Fibroblast of peridontal ligament (primary cell): Measurements from ENCODE around the gene ZMYND10.
A peak's percentile ranks its signal among the peaks of the same experiment; 100 is the strongest.

Source experiments
- DNase-seq: peaks from one replicate; pipeline ENCODE4 v3.0.0-alpha.2; 2010; ENCODE audit errors: extremely low read depth

ZMYND10 gene

GRCh38 chr3:50347187-50347813 lies 1.8 kb upstream of the ZMYND10 start:
- DNase-seq = peak; percentile 73

- no peak for DNase-seq
These were observed 524 bp downstream of the ZMYND10 start for GRCh38 chr3:50345008-50345407.

GRCh38 chr3:50342813-50343633 lies 2.5 kb downstream of the ZMYND10 start:
- no peak for DNase-seq

DNA sequence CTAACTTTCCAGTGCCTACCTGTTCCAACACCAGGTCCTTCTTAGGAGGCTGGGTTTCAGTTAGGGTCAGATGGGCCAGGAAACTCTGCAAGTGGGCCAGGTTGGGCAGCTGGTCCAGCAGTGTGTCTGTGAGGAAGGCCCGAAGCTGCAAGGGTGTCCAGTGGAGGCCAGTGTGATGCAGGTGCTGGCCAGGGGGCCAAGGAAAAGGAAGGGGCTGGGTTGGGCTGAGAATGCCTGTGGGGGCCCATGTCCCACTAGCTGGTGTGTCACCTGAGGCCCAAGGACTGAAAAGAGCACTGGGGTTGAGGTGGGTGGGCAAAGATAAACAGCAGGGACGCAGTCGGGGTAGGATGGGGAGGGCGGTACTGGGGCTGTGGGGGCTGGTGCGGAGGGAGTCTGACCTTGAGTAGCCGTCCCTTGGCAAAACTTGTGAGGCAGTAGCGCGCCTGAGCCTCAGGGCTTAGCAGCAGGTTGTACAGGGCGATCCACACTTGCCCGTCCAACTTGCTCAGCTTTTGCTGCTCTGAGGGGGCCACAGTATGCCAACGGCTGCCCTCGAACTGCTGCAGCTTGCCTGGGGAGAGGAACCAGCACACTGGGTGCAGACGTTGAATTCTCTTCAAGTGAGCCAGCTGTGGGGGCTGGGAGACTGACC lies 3.4 kb downstream of the ZMYND10 start:
- no peak for DNase-seq

DNA sequence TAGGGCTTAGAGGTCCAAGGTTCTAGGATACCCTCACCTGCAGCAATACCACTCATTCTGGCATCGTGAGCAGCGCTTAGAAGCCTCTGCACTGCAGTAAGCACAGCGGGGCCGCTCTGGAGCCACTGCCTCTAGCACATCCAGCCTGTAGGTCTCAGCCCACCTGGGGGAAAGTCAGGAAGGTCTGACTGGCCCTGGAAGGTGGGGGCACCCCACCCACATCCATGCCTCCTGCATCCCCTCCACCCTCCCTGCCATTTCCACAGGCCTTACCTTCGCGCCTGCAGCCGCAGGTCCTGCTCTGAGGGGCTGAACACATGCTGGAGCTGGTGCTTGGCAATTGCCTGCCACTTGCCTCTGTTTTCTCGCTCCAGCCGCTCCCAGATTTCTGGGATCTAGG lies 4.0 kb downstream of the ZMYND10 start:
- no peak for DNase-seq

DNA sequence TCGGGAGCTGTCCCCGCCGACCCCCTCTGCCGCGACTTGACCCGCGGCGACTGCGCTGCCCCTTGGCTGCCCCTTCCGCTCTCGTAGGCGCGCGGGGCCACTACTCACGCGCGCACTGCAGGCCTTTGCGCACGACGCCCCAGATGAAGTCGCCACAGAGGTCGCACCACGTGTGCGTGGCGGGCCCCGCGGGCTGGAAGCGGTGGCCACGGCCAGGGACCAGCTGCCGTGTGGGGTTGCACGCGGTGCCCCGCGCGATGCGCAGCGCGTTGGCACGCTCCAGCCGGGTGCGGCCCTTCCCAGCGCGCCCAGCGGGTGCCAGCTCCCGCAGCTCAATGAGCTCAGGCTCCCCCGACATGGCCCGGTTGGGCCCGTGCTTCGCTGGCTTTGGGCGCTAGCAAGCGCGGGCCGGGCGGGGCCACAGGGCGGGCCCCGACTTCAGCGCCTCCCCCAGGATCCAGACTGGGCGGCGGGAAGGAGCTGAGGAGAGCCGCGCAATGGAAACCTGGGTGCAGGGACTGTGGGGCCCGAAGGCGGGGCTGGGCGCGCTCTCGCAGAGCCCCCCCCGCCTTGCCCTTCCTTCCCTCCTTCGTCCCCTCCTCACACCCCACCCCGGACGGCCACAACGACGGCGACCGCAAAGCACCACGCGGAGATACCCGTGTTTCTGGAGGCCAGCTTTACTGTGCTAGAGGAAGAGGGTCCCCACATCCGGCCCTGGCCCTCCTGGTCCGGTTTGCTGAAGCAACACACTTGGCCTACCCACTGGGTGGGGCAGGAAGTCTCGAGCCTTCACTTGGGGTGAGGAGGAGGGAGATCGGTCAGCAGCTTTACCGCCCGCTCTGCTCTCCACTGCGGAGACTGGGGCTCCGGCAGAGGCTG lies 4.8 kb downstream of the ZMYND10 start, which contains the start of gene RASSF1:
TSS of gene RASSF1 (minus strand) at position 389 of the 882 bp plus-strand sequence. CDS start at position 358, 31 bp downstream.
- DNase-seq = peak; percentile 37

- no peak for DNase-seq
These were observed 5.4 kb downstream of the ZMYND10 start for GRCh38 chr3:50340147-50340447.

GRCh38 chr3:50339485-50340146 lies 5.9 kb downstream of the ZMYND10 start:
- peak; percentile 36 for DNase-seq

DNA sequence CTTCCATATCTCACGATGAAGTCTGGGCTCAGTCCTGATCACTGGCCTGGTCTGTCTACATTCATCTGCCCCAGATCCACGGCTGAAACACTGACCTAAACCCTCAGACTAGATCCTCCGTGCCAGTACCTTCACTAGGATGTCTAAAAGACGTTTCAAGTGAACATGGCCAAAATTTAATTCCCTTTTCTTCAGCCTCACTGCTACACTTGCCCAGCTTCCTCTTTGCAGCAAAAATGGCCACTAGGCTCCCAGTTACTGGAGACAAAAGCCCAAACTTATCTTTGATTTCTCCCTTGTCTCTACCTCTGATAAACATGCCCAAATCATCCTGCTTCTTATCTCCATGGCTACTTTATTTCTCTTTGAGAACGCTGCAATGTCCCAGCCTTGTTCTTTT lies 6.6 kb downstream of the ZMYND10 start:
- DNase-seq = no peak

- peak; percentile 99 for DNase-seq
These were observed 8.2 kb downstream of the ZMYND10 start for GRCh38 chr3:50337175-50337861.

GRCh38 chr3:50336452-50337174 lies 8.9 kb downstream of the ZMYND10 start:
- peak; percentile 30 for DNase-seq

GRCh38 chr3:50334339-50335075 lies 11.0 kb downstream of the ZMYND10 start:
- no peak for DNase-seq

DNA sequence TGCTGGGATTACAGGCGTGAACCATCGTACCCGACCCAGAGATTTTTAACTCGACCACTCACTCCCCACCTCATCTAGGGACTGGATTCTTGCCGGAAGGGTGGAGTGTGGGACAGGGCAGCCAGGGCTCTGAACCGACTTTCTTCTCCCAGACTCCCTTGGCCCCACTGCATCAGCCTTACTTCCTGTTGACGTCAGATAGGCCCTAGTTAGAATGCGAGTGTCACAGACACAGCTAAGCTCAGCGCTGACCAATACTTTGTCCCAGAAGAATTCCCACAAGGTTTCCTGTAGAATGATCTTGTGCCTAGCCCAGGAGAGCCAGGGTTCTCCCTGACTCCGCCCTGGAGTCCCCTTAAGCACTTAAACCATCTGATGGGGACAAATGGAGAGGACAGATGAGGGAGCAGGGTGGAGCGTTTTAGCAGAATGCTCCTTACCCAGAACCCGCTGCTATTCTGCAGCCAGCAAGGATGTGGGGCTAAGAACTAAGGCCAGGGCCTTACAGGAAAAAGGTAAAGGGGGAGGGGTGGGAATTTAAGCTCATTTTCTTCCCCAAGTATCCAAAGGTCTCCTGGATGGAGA lies 11.7 kb downstream of the ZMYND10 start:
- DNase-seq = peak; percentile 51

DNA sequence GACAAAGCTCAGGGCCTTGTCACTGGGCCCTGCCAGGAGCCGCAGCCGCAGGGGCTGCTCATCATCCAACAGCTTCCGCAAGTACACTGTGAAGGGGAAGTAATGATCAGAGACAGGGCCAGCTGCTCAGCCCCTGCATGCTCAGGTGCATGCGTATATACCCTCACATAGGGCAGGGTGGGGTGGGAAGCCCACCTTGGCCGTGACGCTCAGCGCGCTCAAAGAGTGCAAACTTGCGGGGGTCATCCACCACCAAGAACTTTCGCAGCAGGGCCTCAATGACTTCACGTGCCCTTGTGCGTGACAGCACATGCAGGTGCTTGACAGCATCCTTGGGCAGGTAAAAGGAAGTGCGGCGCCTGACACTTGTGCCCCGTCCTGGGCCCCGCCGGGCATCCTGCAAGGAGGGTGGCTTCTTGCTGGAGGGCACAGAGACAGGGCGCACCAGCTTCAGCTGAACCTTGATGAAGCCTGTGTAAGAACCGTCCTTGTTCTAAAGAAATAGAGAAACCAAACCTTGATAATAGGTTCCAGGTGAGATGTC lies 14.1 kb downstream of the ZMYND10 start:
- no peak for DNase-seq

GRCh38 chr3:50330330-50330729 lies 15.2 kb downstream of the ZMYND10 start:
- no peak for DNase-seq

GRCh38 chr3:50327943-50328691 lies 17.4 kb downstream of the ZMYND10 start, which contains the start of gene TUSC2:
Gene TUSC2 (minus strand): TSS chr3:50328223. CDS start chr3:50328099, 124 bp downstream.
- DNase-seq = peak; percentile 93

DNA sequence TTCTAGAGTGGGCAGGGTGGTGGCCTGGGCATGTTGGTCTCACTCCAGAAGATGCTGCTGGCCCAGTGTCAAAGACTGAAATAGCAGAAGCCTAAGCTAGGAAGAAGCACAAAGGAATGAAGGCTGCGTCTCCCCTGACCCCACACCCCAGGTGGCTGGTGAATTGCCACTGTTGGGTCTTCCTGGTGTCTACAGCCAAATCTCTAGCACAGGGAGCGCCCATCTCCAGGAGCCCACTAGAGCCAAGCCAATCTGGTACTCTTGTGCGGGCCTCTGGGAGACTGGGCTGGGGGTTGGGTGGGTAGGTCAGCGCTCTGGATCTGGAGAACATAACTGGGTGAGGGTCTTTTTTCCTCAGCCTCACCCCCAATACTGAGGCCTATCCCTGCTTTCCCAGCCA lies 18.4 kb downstream of the ZMYND10 start:
- DNase-seq = no peak

- DNase-seq = no peak
These were observed 19.4 kb downstream of the ZMYND10 start for GRCh38 chr3:50326182-50326541.
